Spleen (tissue), 11 donors: Measurements from ENCODE around the gene ATXN3L. TPM values are rescaled to one million over a fixed set of nuclear protein-coding genes. Genes with fewer than 3 reads are reported as not detected.

Experiments used
- DNase-seq: peaks from one replicate; pipeline ENCODE4 v3.0.0-alpha.2; 2020
- H3K27ac ChIP-seq, 8 donors: fragments of 200-600 bp; sonication (generic) in 7 of 8; 1 replicate in 4 of 8; 2 replicates in 4 of 8; pipeline versions ENCODE4 v1.5.0 to v1.8.0; 2016 to 2021; ENCODE audit warnings: inconsistent platforms in 4 of 8, mild to moderate bottlenecking in 4 of 8, moderate library complexity in 1 of 8
- H3K27me3 ChIP-seq, 7 donors: fragments of 200-600 bp; sonication (generic) in 6 of 7; replicated peaks in 1 of 7; 1 replicate in 4 of 7; 2 replicates in 3 of 7; pipeline versions ENCODE4 v1.5.0 to v1.8.0; 2016 to 2021; ENCODE audit warnings: inconsistent platforms in 3 of 7, mild to moderate bottlenecking in 1 of 7
- H3K36me3 ChIP-seq, 6 donors: fragments of 200-600 bp; sonication (generic) in 5 of 6; 1 replicate in 4 of 6; 2 replicates in 2 of 6; pipeline versions ENCODE4 v1.5.0 to v1.8.0; 2016 to 2021; ENCODE audit warnings: inconsistent platforms in 2 of 6
- H3K4me1 ChIP-seq, 6 donors: fragments of 200-600 bp; sonication (generic) in 5 of 6; 1 replicate in 3 of 6; 2 replicates in 3 of 6; pipeline versions ENCODE4 v1.5.0 to v1.8.0; 2016 to 2021; ENCODE audit warnings: inconsistent platforms in 3 of 6
- H3K4me3 ChIP-seq, 8 donors: fragments of 200-600 bp; sonication (generic) in 7 of 8; 1 replicate in 4 of 8; 2 replicates in 4 of 8; pipeline versions ENCODE4 v1.5.0 to v1.8.0; 2016 to 2021; ENCODE audit warnings: inconsistent platforms in 4 of 8, mild to moderate bottlenecking in 4 of 8, moderate library complexity in 2 of 8
- H3K9me3 ChIP-seq, 8 donors: fragments of 200-600 bp; sonication (generic) in 7 of 8; 1 replicate in 4 of 8; 2 replicates in 4 of 8; pipeline versions ENCODE4 v1.5.0 to v1.8.0; 2016 to 2021; ENCODE audit warnings: inconsistent platforms in 4 of 8
- POLR2A ChIP-seq, 3 donors: fragments of 450-650 bp; IDR thresholded peaks; one replicate each; pipeline ENCODE4 v1.5.1; 2017; ENCODE audit warnings: antibody characterized with exemption in 3 of 3, mild to moderate bottlenecking in 1 of 3
- POLR2AphosphoS5 ChIP-seq, 3 donors: sonication (generic); formaldehyde crosslinking; IDR thresholded peaks; one replicate each; pipeline ENCODE4 v1.5.1; 2017; ENCODE audit warnings: antibody characterized with exemption in 3 of 3
- WGBS, 5 donors: extraction: QIAGEN DNeasy Blood & Tissue Kit in 3 of 5; methylation state at CpG; one replicate each; pipeline versions ENCODE4 v1.1.5 to v1.1.7; 2013 to 2018; 5-methylcytosine and 5-hydroxymethylcytosine counted together
- intact Hi-C: fragments of 100-400 bp; cut with DNase I; formaldehyde crosslinking; loops from one replicate; pipeline ENCODE4 v1.15.0; 2023; ENCODE audit warnings: low total_unique reads
- polyA plus RNA-seq, 3 donors: library from polyadenylated mRNA; stranded (reverse); fragments of 200-250 nt; gene quantifications; one replicate each; pipeline ENCODE4 v1.2.1, GENCODE V29; 2013
- total RNA-seq, 7 donors: library from RNA; depleted of rRNA in 3 of 7; stranded (reverse); fragments of >200 nt in 3 of 7; fragmentation: NEBNext Ultra II Directional in 4 of 7; extraction: Animal tissue kit (Norgen Biotek cat#: 25700) in 4 of 7; gene quantifications; one replicate each; pipeline versions ENCODE4 v1.1.0 to v1.2.1, GENCODE V29; 2016 to 2021
- TF ChIP-seq, protein P1 (sequence below), 11 experiments: fragments of 200-600 bp in 7 of 11; fragments of 450-650 bp in 4 of 11; sonication (generic) in 4 of 11; IDR thresholded peaks in 8 of 11; conservative IDR thresholded peaks in 3 of 11; 1 replicate in 7 of 11; 2 replicates in 4 of 11; pipeline versions ENCODE4 v1.4.0 to v1.8.0; 2016 to 2021; ENCODE audit warnings: antibody characterized with exemption in 11 of 11, inconsistent platforms in 4 of 11, mild to moderate bottlenecking in 1 of 11
- donor health status: healthy with polysubstance abuse.
- donor health status: DM: no; HTN: no; CAD: no; lungs with moderate emphysema.
- donor health status: DM: no; HTN: no; CAD: no.
- donor health status: Bipolar disorder and iron deficiency.
- donor health status: healthy.
- donor health status: DM: no; HTN: no; CAD: no.
- donor health status: DM: yes; HTN: yes; CAD: no.

The ATXN3L gene
- total and polyA plus RNA-seq, 10 donors = not detected

DNA sequence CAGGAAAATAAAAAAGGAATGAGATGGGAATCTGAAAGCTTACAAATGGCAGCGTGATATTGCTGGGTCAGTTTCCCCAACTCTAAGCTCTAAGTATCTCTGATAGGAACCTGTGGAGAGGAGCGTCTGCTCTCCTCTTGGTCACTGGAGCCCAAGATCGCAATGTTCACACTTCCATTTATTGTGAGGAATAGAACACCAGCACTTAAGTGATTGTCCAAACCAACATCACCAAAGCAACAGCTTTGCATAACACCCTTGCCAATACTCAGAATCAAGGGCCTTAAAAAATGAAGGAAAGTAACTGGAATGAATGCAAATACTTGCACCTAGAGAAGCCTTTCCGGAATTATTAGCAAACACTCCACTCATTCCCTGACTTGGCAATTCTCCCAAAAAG, 46.8 kb upstream of the ATXN3L start:
- TF ChIP-seq POLR2AphosphoS5 (IDR thresholded peaks at IDR 0.05) (no peak), POLR2A (IDR thresholded peaks at IDR 0.05) (no peak)
- TF ChIP-seq, protein P1, sequence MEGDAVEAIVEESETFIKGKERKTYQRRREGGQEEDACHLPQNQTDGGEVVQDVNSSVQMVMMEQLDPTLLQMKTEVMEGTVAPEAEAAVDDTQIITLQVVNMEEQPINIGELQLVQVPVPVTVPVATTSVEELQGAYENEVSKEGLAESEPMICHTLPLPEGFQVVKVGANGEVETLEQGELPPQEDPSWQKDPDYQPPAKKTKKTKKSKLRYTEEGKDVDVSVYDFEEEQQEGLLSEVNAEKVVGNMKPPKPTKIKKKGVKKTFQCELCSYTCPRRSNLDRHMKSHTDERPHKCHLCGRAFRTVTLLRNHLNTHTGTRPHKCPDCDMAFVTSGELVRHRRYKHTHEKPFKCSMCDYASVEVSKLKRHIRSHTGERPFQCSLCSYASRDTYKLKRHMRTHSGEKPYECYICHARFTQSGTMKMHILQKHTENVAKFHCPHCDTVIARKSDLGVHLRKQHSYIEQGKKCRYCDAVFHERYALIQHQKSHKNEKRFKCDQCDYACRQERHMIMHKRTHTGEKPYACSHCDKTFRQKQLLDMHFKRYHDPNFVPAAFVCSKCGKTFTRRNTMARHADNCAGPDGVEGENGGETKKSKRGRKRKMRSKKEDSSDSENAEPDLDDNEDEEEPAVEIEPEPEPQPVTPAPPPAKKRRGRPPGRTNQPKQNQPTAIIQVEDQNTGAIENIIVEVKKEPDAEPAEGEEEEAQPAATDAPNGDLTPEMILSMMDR (IDR thresholded peaks at IDR 0.05 in 8 of 11, conservative IDR thresholded peaks at IDR 0.05 in 3 of 11) = no peak
- intact Hi-C loops = no loop called here
- WGBS, 5 donors = 83 to 100% (median 97%) methylated on average over 4 of the region's 4 CpGs
- Histone ChIP-seq H3K9me3 (no peaks in the 10 kb centered on the region), H3K4me3 (no peak overlapping the region), H3K4me1 (no peaks in the 10 kb centered on the region), H3K27me3 (no peaks in the 10 kb centered on the region), H3K36me3 (no peaks in the 10 kb centered on the region), H3K27ac (no peak overlapping the region)
- no peak for DNase-seq

GRCh38 chrX:13365161-13365560, 45.3 kb upstream of the ATXN3L start:
- 76 to 98% (median 94%) methylated on average over 5 of the region's 5 CpGs for WGBS, 5 donors
- H3K36me3 ChIP-seq = no peaks in the 10 kb centered on the region
- DNase-seq = no peak
- H3K9me3 ChIP-seq = no peaks in the 10 kb centered on the region
- no peak overlapping the region for H3K27ac ChIP-seq
- TF ChIP-seq POLR2A (IDR thresholded peaks at IDR 0.05) = no peak
- TF ChIP-seq, protein P1 (IDR thresholded peaks at IDR 0.05 in 8 of 11, conservative IDR thresholded peaks at IDR 0.05 in 3 of 11) = no peak
- H3K27me3 ChIP-seq = no peaks in the 10 kb centered on the region
- no peak overlapping the region for H3K4me3 ChIP-seq
- peaks cover 0 to 3% (median 0%) of the 10 kb centered on the region in 6 donors for H3K4me1 ChIP-seq
- intact Hi-C loops = no loop called here

GRCh38 chrX:13364230-13364857, 44.5 kb upstream of the ATXN3L start:
- no peak for DNase-seq
- 74 to 94% (median 81%) methylated on average over 4 of the region's 4 CpGs for WGBS, 5 donors
- Histone ChIP-seq H3K27ac (no peak overlapping the region), H3K9me3 (no peaks in the 10 kb centered on the region), H3K4me3 (no peak overlapping the region), H3K4me1 (peaks cover 0 to 4% (median 0%) of the 10 kb centered on the region in 6 donors), H3K36me3 (no peaks in the 10 kb centered on the region), H3K27me3 (no peaks in the 10 kb centered on the region)
- intact Hi-C loops = no loop called here
- TF ChIP-seq, protein P1 (IDR thresholded peaks at IDR 0.05 in 8 of 11, conservative IDR thresholded peaks at IDR 0.05 in 3 of 11) = no peak
- TF ChIP-seq POLR2AphosphoS5 (IDR thresholded peaks at IDR 0.05) = no peak
- TF ChIP-seq POLR2A (IDR thresholded peaks at IDR 0.05) = no peak

- 27 to 57% (median 42%) methylated on average over 1 of the region's 1 CpG for WGBS, 5 donors
- H3K9me3 ChIP-seq = no peaks in the 10 kb centered on the region
- H3K27ac ChIP-seq = no peak overlapping the region
- H3K4me3 ChIP-seq = no peak overlapping the region
- TF ChIP-seq POLR2A (IDR thresholded peaks at IDR 0.05) (no peak), POLR2AphosphoS5 (IDR thresholded peaks at IDR 0.05) (no peak)
- TF ChIP-seq, protein P1 (IDR thresholded peaks at IDR 0.05 in 8 of 11, conservative IDR thresholded peaks at IDR 0.05 in 3 of 11) = no peak
- H3K4me1 ChIP-seq = peaks cover 0 to 4% (median 0%) of the 10 kb centered on the region in 6 donors
- no peak for DNase-seq
- intact Hi-C loops = no loop called here
- no peaks in the 10 kb centered on the region for H3K36me3 ChIP-seq
- H3K27me3 ChIP-seq = peaks cover 0 to 6% (median 0%) of the 10 kb centered on the region in 7 donors
These were observed 40.3 kb upstream of the ATXN3L start for GRCh38 chrX:13360146-13360545.
